HepG2 (cell line): ENCODE measurements around the gene GPS2. TPM values are rescaled to one million over a fixed set of nuclear protein-coding genes. Genes with fewer than 3 reads are reported as not detected.

Experiments used
- NFYB ChIP-seq: sonication (generic); formaldehyde crosslinking; IDR thresholded peaks from 2 replicates; pipeline ENCODE4 v1.4.0; 2020; ENCODE audit warnings: missing genetic modification reagents
- NR2C2 ChIP-seq: sonication (generic); formaldehyde crosslinking; IDR thresholded peaks from 2 replicates; pipeline ENCODE4 v1.4.0; 2020; ENCODE audit warnings: missing genetic modification reagents, mild to moderate bottlenecking, moderate library complexity, borderline replicate concordance
- ZNF749 ChIP-seq: sonication (generic); formaldehyde crosslinking; IDR thresholded peaks from 2 replicates; pipeline ENCODE4 v1.8.0; 2022; ENCODE audit warnings: mild to moderate bottlenecking, missing genetic modification reagents, moderate library complexity, borderline replicate concordance
- polyA plus RNA-seq, 8 experiments: library from polyadenylated mRNA; depleted of rRNA in 3 of 8; stranded (reverse) in 7 of 8; unstranded in 1 of 8; fragments of >200 nt; fragmentation: Illumina TruSeq in 4 of 8; extraction: Trizol in 4 of 8; gene quantifications; 2 replicates each; pipeline versions ENCODE4 v1.2.1 to v1.2.3, GENCODE V29; 2011 to 2016; ENCODE audit warnings: low read depth in 4 of 8, missing spikeins in 1 of 8, mixed read lengths in 1 of 8; ENCODE audit not compliant: insufficient read depth in 1 of 8
- total RNA-seq, 5 experiments: library from RNA; depleted of rRNA; stranded (reverse); fragments of >200 nt; fragmentation: Illumina TruSeq; extraction: Trizol; gene quantifications; 2 replicates each; pipeline ENCODE4 v1.2.3, GENCODE V29; 2016; ENCODE audit warnings: low read depth in 1 of 5
- TF ChIP-seq, protein P1 (sequence below), 2 experiments: fragments of 450-650 bp in 1 of 2; sonication (generic) in 1 of 2; formaldehyde crosslinking in 1 of 2; IDR thresholded peaks; 2 replicates each; pipeline versions ENCODE4 v1.6.1 to v1.8.0; 2016 to 2022; ENCODE audit warnings: antibody characterized with exemption in 1 of 2, mild to moderate bottlenecking in 1 of 2, missing genetic modification reagents in 1 of 2
- TF ChIP-seq, protein P2 (sequence below): sonication (generic); formaldehyde crosslinking; IDR thresholded peaks from 2 replicates; pipeline ENCODE4 v1.8.0; 2023; ENCODE audit warnings: mild to moderate bottlenecking, missing genetic modification reagents
- TF ChIP-seq, protein P3 (sequence below), 2 experiments: sonication (generic) in 1 of 2; formaldehyde crosslinking in 1 of 2; IDR thresholded peaks; 2 replicates each; pipeline versions ENCODE4 v1.6.1 to v1.9.0; 2014 to 2022; ENCODE audit warnings: antibody characterized with exemption in 1 of 2, borderline replicate concordance in 1 of 2, inconsistent platforms in 1 of 2, low read depth in 1 of 2, missing genetic modification reagents in 1 of 2

GPS2 gene
- total and polyA plus RNA-seq, 2 of the 13 experiments (the other 11 are each of a cell fraction or from before 2014, with no cell fraction given) = 58.0 to 59.4 TPM

DNA sequence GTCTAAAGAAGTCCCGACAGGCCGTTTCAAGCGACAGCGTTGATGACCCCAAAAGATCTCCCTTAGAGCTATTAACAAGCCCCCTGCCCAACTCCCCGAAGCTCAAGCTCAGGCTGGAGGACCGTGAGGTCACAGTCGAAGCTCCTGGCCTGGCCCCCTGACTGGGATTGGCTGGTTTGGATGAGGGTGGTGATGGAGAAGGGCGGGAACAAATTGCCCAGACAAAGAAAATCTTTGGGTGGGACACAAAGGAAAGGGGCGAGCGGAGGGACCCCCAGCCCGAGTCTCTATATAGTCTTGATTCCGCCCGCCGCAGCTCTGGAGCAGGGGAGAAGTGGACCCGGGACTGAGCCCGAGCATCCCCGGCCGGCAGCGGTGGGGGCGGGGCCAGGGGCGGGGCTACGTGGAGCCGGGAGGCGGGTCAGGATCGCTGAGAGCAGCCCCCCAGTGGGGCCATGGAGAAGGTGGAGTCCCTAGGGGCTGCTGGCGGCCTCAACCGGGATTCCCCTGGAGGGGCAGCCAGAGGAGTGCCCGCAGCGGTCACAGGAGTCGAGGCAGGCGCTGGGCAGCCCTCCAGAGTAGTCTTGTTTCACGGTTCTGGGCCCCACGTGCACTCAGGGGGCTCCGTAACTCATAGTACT, 15.0 kb upstream of the GPS2 start (continued):
- TF ChIP-seq, protein P1, sequence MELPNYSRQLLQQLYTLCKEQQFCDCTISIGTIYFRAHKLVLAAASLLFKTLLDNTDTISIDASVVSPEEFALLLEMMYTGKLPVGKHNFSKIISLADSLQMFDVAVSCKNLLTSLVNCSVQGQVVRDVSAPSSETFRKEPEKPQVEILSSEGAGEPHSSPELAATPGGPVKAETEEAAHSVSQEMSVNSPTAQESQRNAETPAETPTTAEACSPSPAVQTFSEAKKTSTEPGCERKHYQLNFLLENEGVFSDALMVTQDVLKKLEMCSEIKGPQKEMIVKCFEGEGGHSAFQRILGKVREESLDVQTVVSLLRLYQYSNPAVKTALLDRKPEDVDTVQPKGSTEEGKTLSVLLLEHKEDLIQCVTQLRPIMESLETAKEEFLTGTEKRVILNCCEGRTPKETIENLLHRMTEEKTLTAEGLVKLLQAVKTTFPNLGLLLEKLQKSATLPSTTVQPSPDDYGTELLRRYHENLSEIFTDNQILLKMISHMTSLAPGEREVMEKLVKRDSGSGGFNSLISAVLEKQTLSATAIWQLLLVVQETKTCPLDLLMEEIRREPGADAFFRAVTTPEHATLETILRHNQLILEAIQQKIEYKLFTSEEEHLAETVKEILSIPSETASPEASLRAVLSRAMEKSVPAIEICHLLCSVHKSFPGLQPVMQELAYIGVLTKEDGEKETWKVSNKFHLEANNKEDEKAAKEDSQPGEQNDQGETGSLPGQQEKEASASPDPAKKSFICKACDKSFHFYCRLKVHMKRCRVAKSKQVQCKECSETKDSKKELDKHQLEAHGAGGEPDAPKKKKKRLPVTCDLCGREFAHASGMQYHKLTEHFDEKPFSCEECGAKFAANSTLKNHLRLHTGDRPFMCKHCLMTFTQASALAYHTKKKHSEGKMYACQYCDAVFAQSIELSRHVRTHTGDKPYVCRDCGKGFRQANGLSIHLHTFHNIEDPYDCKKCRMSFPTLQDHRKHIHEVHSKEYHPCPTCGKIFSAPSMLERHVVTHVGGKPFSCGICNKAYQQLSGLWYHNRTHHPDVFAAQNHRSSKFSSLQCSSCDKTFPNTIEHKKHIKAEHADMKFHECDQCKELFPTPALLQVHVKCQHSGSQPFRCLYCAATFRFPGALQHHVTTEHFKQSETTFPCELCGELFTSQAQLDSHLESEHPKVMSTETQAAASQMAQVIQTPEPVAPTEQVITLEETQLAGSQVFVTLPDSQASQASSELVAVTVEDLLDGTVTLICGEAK (IDR thresholded peaks at IDR 0.05) = no peak
- TF ChIP-seq, protein P1 (CRISPR knock-in tag; IDR thresholded peaks at IDR 0.05) = 0 out of 2 replicates have a peak, but pooled peaks have one; percentile 7
- TF ChIP-seq ZNF749 (no peak), NFYB (CRISPR knock-in tag) (peak; percentile 79), NR2C2 (CRISPR knock-in tag) (no peak)
- TF ChIP-seq, protein P2, sequence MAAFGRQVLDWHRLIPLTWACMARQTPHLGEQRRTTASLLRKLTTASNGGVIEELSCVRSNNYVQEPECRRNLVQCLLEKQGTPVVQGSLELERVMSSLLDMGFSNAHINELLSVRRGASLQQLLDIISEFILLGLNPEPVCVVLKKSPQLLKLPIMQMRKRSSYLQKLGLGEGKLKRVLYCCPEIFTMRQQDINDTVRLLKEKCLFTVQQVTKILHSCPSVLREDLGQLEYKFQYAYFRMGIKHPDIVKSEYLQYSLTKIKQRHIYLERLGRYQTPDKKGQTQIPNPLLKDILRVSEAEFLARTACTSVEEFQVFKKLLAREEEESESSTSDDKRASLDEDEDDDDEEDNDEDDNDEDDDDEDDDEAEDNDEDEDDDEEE = 0 out of 2 replicates have a peak, but pooled peaks have one; percentile 47
- TF ChIP-seq, protein P3, sequence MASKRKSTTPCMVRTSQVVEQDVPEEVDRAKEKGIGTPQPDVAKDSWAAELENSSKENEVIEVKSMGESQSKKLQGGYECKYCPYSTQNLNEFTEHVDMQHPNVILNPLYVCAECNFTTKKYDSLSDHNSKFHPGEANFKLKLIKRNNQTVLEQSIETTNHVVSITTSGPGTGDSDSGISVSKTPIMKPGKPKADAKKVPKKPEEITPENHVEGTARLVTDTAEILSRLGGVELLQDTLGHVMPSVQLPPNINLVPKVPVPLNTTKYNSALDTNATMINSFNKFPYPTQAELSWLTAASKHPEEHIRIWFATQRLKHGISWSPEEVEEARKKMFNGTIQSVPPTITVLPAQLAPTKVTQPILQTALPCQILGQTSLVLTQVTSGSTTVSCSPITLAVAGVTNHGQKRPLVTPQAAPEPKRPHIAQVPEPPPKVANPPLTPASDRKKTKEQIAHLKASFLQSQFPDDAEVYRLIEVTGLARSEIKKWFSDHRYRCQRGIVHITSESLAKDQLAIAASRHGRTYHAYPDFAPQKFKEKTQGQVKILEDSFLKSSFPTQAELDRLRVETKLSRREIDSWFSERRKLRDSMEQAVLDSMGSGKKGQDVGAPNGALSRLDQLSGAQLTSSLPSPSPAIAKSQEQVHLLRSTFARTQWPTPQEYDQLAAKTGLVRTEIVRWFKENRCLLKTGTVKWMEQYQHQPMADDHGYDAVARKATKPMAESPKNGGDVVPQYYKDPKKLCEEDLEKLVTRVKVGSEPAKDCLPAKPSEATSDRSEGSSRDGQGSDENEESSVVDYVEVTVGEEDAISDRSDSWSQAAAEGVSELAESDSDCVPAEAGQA (IDR thresholded peaks at IDR 0.05; ENCODE audit: low read depth) = no peak
- TF ChIP-seq, protein P3 (CRISPR knock-in tag; IDR thresholded peaks at IDR 0.05; ENCODE audit: borderline replicate concordance) = no peak
